ENCODE measurements around the gene ASIC4. TPM values are rescaled to one million over a fixed set of nuclear protein-coding genes. Genes with fewer than 3 reads are reported as not detected.
A peak's percentile ranks its signal among the peaks of the same experiment; 100 is the strongest.

The ASIC4 gene
- polyA plus RNA-seq, 1 experiment = 0.09 TPM

DNA sequence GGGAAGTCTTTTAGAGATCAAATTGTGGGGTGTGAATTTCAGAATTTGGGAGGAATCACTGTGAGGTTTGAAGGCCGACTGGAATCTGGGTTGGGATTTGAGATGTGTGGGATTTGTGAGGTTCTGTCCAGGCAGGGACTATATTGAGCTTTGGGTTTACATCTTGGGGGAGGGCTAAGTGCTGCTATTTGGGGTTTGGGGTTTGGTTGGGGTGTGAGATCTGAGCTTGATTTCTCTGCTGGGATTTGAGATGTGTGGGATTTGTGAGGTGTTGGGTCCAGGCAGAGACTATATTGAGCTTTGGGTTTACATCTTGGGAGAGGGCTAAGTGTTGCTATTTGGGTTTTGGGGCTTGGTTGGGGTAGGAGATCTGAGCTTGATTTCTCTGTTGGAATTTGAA is 14.7 kb upstream of the ASIC4 start:
- TF ChIP-seq, protein P1, sequence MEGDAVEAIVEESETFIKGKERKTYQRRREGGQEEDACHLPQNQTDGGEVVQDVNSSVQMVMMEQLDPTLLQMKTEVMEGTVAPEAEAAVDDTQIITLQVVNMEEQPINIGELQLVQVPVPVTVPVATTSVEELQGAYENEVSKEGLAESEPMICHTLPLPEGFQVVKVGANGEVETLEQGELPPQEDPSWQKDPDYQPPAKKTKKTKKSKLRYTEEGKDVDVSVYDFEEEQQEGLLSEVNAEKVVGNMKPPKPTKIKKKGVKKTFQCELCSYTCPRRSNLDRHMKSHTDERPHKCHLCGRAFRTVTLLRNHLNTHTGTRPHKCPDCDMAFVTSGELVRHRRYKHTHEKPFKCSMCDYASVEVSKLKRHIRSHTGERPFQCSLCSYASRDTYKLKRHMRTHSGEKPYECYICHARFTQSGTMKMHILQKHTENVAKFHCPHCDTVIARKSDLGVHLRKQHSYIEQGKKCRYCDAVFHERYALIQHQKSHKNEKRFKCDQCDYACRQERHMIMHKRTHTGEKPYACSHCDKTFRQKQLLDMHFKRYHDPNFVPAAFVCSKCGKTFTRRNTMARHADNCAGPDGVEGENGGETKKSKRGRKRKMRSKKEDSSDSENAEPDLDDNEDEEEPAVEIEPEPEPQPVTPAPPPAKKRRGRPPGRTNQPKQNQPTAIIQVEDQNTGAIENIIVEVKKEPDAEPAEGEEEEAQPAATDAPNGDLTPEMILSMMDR (IDR thresholded peaks at IDR 0.05; ENCODE audit: insufficient read depth, low read depth, low read length) = no peak
- no peak for DNase-seq (ENCODE audit: low read depth)
- peak overlapping the region; percentile 90 for H3K4me3 ChIP-seq (ENCODE audit: low read depth, low read length)
- ChIA-PET POLR2A (no interaction called here), CTCF (interaction anchor here (0.7 to 42.0 kb wide), 9 partner anchors 9 to 129 kb away, joined by 3 to 872 read pairs (median 7); partner anchors contain the start of genes ASIC4, CHPF and TMEM198)
- H3K36me3 ChIP-seq (ENCODE audit: control insufficient read depth, insufficient read depth, low read length) = peaks cover 12% of the 10 kb centered on the region
- H3K27me3 ChIP-seq (ENCODE audit: control insufficient read depth, insufficient read depth, low read length) = no peaks in the 10 kb centered on the region

DNA sequence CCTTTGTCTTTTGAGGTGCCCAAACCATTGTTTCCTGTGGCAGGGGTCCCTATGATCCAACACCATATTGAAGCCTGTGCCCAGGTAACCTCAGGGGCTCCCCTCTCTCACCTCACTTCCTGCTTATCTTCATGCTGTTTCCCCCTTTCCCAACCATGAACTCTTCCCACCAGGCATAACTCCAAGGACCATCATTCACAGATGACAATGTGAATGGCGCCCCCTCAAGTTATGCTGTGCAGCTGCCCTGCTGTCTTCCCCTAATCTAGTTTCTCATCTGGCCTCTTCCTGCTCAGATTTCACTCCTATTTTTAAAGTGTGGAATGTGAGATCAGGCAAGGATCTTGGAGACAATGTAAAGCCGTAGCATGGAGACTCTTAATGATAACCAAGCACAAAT is 14.1 kb upstream of the ASIC4 start:
- Histone ChIP-seq H3K27me3 (ENCODE audit: control insufficient read depth, insufficient read depth, low read length) (no peaks in the 10 kb centered on the region), H3K36me3 (ENCODE audit: control insufficient read depth, insufficient read depth, low read length) (peaks cover 17% of the 10 kb centered on the region), H3K4me3 (ENCODE audit: low read depth, low read length) (peak overlapping the region; percentile 90; the same call in 1 of the 2 replicates)
- no peak for DNase-seq (ENCODE audit: low read depth)
- ChIA-PET POLR2A (interaction anchor here (0.6 kb wide), 1 partner anchor 51 kb away, joined by 26 read pairs; no protein-coding TSS in a partner anchor), CTCF (interaction anchor here (0.6 to 42.0 kb wide), 8 partner anchors 8 to 112 kb away, joined by 3 to 872 read pairs (median 6); partner anchors contain the start of genes ASIC4, CHPF, DNPEP and TMEM198)
- TF ChIP-seq, protein P1 (IDR thresholded peaks at IDR 0.05; ENCODE audit: insufficient read depth, low read depth, low read length) = peak; percentile 54

DNA sequence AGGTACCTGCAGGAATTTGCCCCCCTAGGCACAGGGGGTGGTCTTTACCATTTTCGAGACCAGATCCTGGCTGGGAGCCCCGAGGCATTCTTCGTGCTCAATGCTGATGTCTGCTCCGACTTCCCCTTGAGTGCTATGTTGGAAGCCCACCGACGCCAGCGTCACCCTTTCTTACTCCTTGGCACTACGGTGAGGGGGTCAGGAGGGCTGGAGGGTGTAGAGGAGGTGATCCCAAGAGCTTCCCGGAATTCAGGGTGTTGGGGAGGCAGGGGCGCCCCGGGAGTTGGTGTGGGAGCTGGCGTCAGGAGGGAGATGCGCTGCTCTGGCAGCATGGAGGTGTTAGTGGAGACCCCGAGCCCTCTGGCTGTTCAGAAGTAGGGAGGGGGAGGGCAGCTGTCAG is 12.4 kb upstream of the ASIC4 start:
- TF ChIP-seq, protein P1 (IDR thresholded peaks at IDR 0.05; ENCODE audit: insufficient read depth, low read depth, low read length) = no peak
- Histone ChIP-seq H3K27me3 (ENCODE audit: control insufficient read depth, insufficient read depth, low read length) (no peaks in the 10 kb centered on the region), H3K4me3 (ENCODE audit: low read depth, low read length) (no peak overlapping the region), H3K36me3 (ENCODE audit: control insufficient read depth, insufficient read depth, low read length) (peaks cover 26% of the 10 kb centered on the region)
- ChIA-PET CTCF (interaction anchor here (8.4 to 42.0 kb wide), 2 partner anchors 6 to 27 kb away, joined by 83 to 872 read pairs; partner anchors contain the start of genes ASIC4, CHPF and TMEM198), POLR2A (no interaction called here)
- DNase-seq (ENCODE audit: low read depth) = no peak

DNA sequence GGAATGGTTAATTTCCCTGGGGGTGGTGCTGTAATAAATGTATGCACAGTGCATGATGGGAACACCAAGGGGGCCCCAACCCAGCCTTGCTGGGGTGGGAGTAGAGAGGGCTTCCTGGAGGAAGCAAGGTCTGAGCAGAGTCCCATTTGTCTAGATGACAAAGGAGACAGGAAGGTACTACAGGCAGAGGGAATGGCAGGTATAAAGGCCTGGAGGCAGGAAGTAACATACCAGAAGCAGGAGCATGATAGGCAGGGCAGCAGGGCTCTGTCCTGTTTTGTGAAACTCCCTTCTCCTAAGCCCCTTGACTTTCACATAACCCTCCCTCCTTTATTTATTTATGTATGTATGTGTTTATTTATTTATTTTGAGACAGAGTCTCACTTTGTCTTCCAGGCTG is 11.7 kb upstream of the ASIC4 start:
- CTCF ChIA-PET = interaction anchor here (42.0 kb wide), 1 partner anchor 26 kb away, joined by 872 read pairs; the partner anchor contains the start of genes ASIC4, CHPF and TMEM198
- H3K27me3 ChIP-seq (ENCODE audit: control insufficient read depth, insufficient read depth, low read length) = no peaks in the 10 kb centered on the region
- POLR2A ChIA-PET = no interaction called here
- H3K36me3 ChIP-seq (ENCODE audit: control insufficient read depth, insufficient read depth, low read length) = peaks cover 28% of the 10 kb centered on the region
- DNase-seq (ENCODE audit: low read depth) = no peak
- no peak overlapping the region for H3K4me3 ChIP-seq (ENCODE audit: low read depth, low read length)
- TF ChIP-seq, protein P1 (IDR thresholded peaks at IDR 0.05; ENCODE audit: insufficient read depth, low read depth, low read length) = no peak

DNA sequence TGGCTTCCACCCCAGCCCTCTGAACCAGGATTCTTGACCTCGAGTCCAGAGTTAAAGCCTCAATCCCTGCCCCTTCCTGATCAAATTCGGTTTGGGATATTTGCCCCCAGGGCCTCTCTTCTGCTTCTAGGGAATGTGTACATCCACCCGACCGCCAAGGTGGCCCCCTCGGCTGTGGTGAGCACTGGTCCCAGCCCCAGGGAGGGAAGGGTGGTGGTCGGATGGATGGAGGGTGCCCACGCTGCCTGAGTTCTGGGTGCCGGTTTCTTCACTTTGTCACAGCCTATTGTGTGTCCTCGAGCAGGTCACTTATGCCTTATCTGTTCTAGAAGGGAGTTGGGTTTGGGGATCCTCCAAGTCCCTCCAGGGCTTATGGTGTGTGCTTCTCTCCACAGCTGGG is 8.7 kb upstream of the ASIC4 start:
- no peak for DNase-seq (ENCODE audit: low read depth)
- POLR2A ChIA-PET = no interaction called here

More for the DNA sequence above, 8.7 kb upstream of the ASIC4 start:
- Histone ChIP-seq H3K27me3 (ENCODE audit: control insufficient read depth, insufficient read depth, low read length) (0 out of 2 replicates have a peak, but pooled peaks cover 1% of the 10 kb centered on the region), H3K36me3 (ENCODE audit: control insufficient read depth, insufficient read depth, low read length) (peaks cover 28% of the 10 kb centered on the region), H3K4me3 (ENCODE audit: low read depth, low read length) (no peak overlapping the region)
- CTCF ChIA-PET = interaction anchor here (5.0 to 42.0 kb wide), 2 partner anchors 8 to 23 kb away, joined by 83 to 872 read pairs; partner anchors contain the start of genes ASIC4, CHPF, GMPPA and TMEM198
- TF ChIP-seq, protein P1 (IDR thresholded peaks at IDR 0.05; ENCODE audit: insufficient read depth, low read depth, low read length) = no peak

Data from BJ (cell line).